ENCODE results near the gene EPB41L5. TPM values are rescaled to one million over a fixed set of nuclear protein-coding genes. Genes with fewer than 3 reads are reported as not detected.

Gene EPB41L5
- total and polyA plus RNA-seq, 9 of the 15 experiments (the other 6 are each of a cell fraction or from before 2014, with no cell fraction given), result 2.3 to 14.1 (median 8.2) TPM

DNA sequence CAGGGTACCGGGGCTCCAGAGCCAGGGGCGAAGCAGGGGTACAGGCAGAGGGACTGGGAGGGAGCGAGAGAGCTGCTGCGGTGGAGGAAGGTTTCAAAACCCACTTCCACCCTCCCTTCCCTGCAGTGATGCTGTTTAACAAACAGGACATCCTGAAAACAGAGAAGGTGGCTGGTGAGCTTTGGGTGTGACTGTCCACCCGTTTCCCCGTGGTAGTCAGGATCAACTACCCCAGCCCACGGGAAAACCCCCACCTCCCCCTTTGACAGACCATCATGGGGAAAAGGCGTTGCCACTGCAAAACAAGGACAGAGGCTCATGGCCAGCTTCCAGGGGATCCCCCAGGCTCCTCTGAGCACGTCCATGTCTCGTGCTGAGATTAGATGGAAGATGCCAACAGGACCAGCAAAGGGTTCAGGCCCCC is 197.4 kb downstream of the EPB41L5 start:
- WGBS (ENCODE audit: insufficient coverage, low coverage, missing lambda C conversion rate), result 10% methylated on average over 10 of the region's 10 CpGs
- Histone ChIP-seq H3K27ac (ENCODE audit: extremely low read depth, low read depth, low read length) (no peak overlapping the region), H2AFZ (ENCODE audit: low read depth, low read length) (no peak overlapping the region), H3K4me3 (no peak overlapping the region), H3K79me2 (ENCODE audit: control insufficient read depth, insufficient read depth, low read length) (no peaks in the 10 kb centered on the region), H3K36me3 (ENCODE audit: control insufficient read depth, insufficient read depth, low read length) (no peaks in the 10 kb centered on the region), H4K20me1 (replicated peaks; ENCODE audit: control insufficient read depth, insufficient read depth, low read length) (0 out of 2 replicates have a peak, but pooled peaks cover 5% of the 10 kb centered on the region), H3K4me2 (ENCODE audit: insufficient read depth, low read length) (no peak overlapping the region), H3K9ac (ENCODE audit: insufficient read depth in 1 of 2, low read depth in 2 of 2, low read length in 2 of 2) (no peak overlapping the region), H3K4me1 (replicated peaks in 1 of 2; ENCODE audit: control insufficient read depth in 2 of 2, insufficient read depth in 2 of 2, low read length in 2 of 2) (peaks cover 0 to 3% of the 10 kb centered on the region in 2 experiments; a peak in 1 of 5 replicates), H3K9me3 (replicated peaks; ENCODE audit: control insufficient read depth, insufficient read depth, low read depth, low read length) (no peaks in the 10 kb centered on the region), H3K9me1 (ENCODE audit: control insufficient read depth, insufficient read depth, low read length) (no peaks in the 10 kb centered on the region), H3K27me3 (ENCODE audit: control insufficient read depth in 2 of 2, insufficient read depth in 2 of 2, low read length in 2 of 2) (peaks cover 0 to 6% of the 10 kb centered on the region in 2 experiments; a peak in 2 of 5 replicates)
- no peak for FAIRE-seq
- no peak for TF ChIP-seq SMAD4 (CRISPR knock-in tag; conservative IDR thresholded peaks at IDR 0.05)
- TF ChIP-seq ETV5 (CRISPR knock-in tag; IDR thresholded peaks at IDR 0.05; ENCODE audit: low read depth), result no peak
- TF ChIP-seq MEF2A (IDR thresholded peaks at IDR 0.05; ENCODE audit: control insufficient read depth, low read depth, low read length), result no peak
- no peak for TF ChIP-seq BRCA1 (IDR thresholded peaks at IDR 0.05)
- no peak for TF ChIP-seq BRCA1 (CRISPR knock-in tag; IDR thresholded peaks at IDR 0.05)
- no peak for TF ChIP-seq USF1 (CRISPR knock-in tag; IDR thresholded peaks at IDR 0.05)
- no peak for TF ChIP-seq NEUROD1 (IDR thresholded peaks at IDR 0.05; ENCODE audit: borderline replicate concordance, low read depth, low read length, partially characterized antibody)
- BruUV-seq (replicated peaks), result no TSS peak
- DNase-seq (ENCODE audit: extremely low read depth in 1 of 4, low spot score in 3 of 4), result no peak
- in situ Hi-C loops (cut with MboI) (loop anchor here (5.0 kb wide), 1 partner anchor 82 kb away; no protein-coding TSS in a partner anchor), intact Hi-C loops (cut with micrococcal nuclease) (no loop called here)
- no peak for ATAC-seq
- CTCF ChIA-PET (ENCODE audit: low intra/inter-chr PET ratio), result no interaction called here
- POLR2A ChIA-PET, result interaction anchor here (0.6 to 1.9 kb wide), 3 partner anchors 9 to 90 kb away, joined by 3 to 6 read pairs (median 4); no protein-coding TSS in a partner anchor
